Peyer's patch (tissue), 4 donors: ENCODE data around the gene USP17L28.
"Not testable (repeated sequence)": the region's sequence is repeated elsewhere in the genome, so short reads cannot be mapped to it uniquely, and the experiment has no call there.

Experiments used
- POLR2A ChIP-seq, 2 donors: fragments of 450-650 bp; IDR thresholded peaks; one replicate each; pipeline ENCODE4 v1.5.1; 2017; ENCODE audit warnings: antibody characterized with exemption in 2 of 2, mild to moderate bottlenecking in 2 of 2, moderate library complexity in 2 of 2
- TF ChIP-seq, protein P1 (sequence below), 6 experiments: fragments of 450-650 bp in 4 of 6; fragments of 200-600 bp in 2 of 6; sonication (generic) in 1 of 6; IDR thresholded peaks; one replicate each; pipeline ENCODE4 v1.5.1; 2017 to 2019; ENCODE audit warnings: antibody characterized with exemption in 6 of 6, mild to moderate bottlenecking in 3 of 6, moderate library complexity in 1 of 6

DNA sequence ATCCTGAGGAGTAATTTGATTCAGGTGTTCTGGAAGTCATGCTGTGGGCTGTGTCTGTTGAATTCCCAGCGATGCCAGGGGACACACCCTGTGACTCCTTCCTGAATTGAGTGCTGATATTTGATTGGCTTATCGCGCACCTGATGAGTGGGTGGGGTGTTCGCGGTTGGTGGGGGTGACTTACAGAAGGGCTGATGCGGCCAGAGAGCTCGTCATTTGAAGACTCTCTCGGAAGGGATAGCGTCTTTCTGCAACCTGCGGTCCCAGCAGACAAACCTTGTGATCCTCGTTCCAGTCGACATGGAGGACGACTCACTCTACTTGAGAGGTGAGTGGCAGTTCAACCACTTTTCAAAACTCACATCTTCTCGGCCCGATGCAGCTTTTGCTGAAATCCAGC is 19.1 kb upstream of the USP17L28 start, which contains the start of gene USP17L25:
- not testable (repeated sequence) for TF ChIP-seq POLR2A (IDR thresholded peaks at IDR 0.05)
- TF ChIP-seq, protein P1, sequence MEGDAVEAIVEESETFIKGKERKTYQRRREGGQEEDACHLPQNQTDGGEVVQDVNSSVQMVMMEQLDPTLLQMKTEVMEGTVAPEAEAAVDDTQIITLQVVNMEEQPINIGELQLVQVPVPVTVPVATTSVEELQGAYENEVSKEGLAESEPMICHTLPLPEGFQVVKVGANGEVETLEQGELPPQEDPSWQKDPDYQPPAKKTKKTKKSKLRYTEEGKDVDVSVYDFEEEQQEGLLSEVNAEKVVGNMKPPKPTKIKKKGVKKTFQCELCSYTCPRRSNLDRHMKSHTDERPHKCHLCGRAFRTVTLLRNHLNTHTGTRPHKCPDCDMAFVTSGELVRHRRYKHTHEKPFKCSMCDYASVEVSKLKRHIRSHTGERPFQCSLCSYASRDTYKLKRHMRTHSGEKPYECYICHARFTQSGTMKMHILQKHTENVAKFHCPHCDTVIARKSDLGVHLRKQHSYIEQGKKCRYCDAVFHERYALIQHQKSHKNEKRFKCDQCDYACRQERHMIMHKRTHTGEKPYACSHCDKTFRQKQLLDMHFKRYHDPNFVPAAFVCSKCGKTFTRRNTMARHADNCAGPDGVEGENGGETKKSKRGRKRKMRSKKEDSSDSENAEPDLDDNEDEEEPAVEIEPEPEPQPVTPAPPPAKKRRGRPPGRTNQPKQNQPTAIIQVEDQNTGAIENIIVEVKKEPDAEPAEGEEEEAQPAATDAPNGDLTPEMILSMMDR (IDR thresholded peaks at IDR 0.05): not testable (repeated sequence)
